MM.1S (cell line): Measurements from ENCODE around the gene GPSM1.

Experiments used
- CTCF ChIP-seq: fragments of 300-600 bp; sonication (generic); IDR thresholded peaks from 2 replicates; pipeline ENCODE4 v1.5.1; 2016; ENCODE audit warnings: antibody characterized with exemption, low read length, mixed read lengths
- EZH2 ChIP-seq: fragments of 300-600 bp; sonication (generic); optimal IDR thresholded peaks from 2 replicates; pipeline ENCODE3; 2017; ENCODE audit warnings: low read depth, mild to moderate bottlenecking, antibody characterized with exemption, low read length, mixed read lengths

- TF ChIP-seq CTCF (no peak), EZH2 (no peak)
Observed at GRCh38 chr9:136339958-136340310, 12.6 kb downstream of the GPSM1 start.
